HG03039 (cell line): Measurements from ENCODE around the gene COQ3.

Experiments
- ATAC-seq: cut with Tn5 transposase; IDR thresholded peaks from one replicate; pipeline ENCODE4 v1.9.1; 2021; ENCODE audit warnings: mild to moderate bottlenecking, moderate library complexity; ENCODE audit not compliant: unreplicated experiment

The COQ3 gene

GRCh38 chr6:99334526-99335127 is 59.4 kb downstream of the COQ3 start:
- ATAC-seq = no peak

- ATAC-seq = peak; percentile 90
These were observed 60.9 kb downstream of the COQ3 start for GRCh38 chr6:99333068-99333467.

GRCh38 chr6:99331531-99331930 is 62.5 kb downstream of the COQ3 start:
- no peak for ATAC-seq

- ATAC-seq = peak; percentile 62
These were observed 63.8 kb downstream of the COQ3 start for GRCh38 chr6:99330159-99330558.

- no peak for ATAC-seq
These were observed 69.0 kb downstream of the COQ3 start for GRCh38 chr6:99324996-99325395.
